Suppressor macrophage treated with lipopolysaccharide for 1 hour (primary cell): ENCODE results near the gene ADNP2.
"Not testable (repeated sequence)": the region's sequence is repeated elsewhere in the genome, so short reads cannot be mapped to it uniquely, and the experiment has no call there.

ENCODE experiments used
- DNase-seq, 3 donors: peaks; one replicate each; pipeline ENCODE4 v3.0.0-alpha.2; 2020 to 2022

ADNP2 gene

DNA sequence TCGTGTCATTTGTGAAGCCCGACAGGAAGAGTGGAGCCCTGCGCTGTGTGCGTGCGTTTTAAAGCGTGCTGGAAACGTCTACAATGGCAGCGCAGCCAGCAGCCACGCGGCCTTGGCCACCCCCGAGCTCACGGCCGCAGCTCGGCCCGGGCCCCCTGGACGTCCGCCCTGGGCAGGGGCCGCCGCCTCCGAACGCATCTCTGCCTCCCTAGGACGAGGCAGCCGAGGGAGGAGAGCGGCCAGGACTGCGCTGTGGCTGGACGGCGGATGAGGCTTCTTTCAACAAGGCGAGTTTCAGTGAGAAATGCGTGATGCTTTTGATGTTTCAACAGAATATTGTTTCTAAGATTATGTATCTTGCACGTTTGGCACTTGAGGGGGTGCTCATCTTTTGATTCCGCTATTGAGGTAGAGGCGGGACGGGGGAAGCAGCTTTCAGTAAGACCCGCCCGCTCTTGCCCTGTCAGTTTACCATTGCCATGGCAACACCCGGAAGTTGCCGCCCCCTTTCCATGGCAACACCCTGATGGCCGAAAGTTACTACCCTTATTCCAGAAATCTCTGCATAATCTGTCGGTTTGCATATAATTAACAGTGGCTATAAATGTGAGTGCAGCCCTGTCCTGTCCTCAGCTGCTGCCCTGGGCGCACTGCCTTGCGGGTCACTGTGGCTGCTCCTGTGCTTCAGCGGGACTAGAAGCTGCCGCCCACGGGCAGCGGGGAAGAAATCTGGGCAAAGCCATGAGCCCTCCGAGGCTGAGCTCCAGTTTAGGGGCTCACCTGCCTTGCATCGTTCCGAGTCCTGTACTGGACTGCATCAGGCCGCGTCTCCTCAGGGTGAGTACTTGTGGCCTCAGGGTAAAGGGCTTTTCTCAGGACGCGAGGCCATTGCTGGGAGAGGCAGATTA is 38.6 kb downstream of the ADNP2 start:
- DNase-seq = peak; percentile 82 to 85 (median 83)

DNA sequence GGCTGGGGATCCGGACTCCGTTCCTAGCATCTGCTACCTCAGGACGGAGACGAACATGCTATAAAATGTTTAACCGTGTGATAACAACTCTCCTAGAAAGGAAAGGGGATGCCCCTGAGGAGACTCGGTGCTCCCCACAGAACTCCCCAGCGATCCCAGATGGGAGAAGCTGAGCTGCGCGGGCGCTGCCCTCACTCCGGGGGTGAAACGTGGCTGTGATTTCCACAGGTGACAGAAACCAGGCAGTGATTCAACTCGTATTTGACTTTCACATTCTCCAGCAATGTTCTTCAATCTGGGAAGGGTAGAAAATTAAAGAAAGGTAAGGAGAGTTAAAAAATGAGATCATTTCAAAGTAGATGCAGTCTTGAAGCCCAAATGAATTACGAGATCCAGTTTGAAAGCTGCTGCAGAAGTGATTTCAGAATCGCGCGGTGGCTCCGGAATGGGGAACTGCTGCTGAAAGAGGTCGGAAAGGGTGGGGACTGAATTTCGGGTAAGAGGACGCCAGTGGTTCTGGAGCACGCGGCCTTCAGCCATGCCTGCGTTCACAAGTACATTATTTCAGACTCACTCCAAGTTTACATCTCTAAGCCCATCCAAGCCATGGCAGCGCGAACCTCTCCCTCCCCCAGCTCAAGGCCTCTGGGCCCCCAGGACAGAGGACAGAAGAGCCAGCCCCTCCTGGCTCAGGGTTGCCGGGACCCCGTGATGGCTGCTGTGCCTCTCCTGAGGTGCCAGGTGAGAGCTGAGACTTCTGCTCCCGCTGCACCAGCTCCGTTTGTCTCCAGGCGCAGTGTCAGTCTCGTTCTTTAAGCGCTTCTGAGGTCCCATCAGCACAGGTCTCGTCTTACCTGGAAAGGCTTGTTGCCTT is 39.5 kb downstream of the ADNP2 start:
- DNase-seq = peak; percentile 58 to 66 (median 65)

DNA sequence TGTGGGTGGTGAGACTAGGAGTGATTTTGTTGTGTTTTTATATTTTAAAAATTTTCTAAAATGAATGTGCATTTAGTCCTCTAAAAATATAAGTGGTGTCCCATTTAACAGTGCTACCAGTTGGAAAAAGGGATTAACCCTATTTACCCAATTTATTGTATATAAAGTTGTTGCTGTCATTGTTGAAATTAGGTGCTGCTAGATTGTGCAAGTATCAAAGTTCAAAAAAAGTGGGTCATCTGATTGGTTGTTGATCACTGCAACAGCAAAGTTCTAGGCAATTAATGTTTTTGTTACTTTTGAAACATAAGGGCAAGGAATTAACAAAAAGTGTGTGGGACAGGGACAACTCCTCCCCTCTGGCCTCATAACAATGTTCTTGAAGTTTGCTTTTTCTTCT is 40.6 kb downstream of the ADNP2 start:
- no peak for DNase-seq

GRCh38 chr18:80154293-80154692 is 45.2 kb downstream of the ADNP2 start:
- DNase-seq = peak; percentile 23 to 35 (median 31)

DNA sequence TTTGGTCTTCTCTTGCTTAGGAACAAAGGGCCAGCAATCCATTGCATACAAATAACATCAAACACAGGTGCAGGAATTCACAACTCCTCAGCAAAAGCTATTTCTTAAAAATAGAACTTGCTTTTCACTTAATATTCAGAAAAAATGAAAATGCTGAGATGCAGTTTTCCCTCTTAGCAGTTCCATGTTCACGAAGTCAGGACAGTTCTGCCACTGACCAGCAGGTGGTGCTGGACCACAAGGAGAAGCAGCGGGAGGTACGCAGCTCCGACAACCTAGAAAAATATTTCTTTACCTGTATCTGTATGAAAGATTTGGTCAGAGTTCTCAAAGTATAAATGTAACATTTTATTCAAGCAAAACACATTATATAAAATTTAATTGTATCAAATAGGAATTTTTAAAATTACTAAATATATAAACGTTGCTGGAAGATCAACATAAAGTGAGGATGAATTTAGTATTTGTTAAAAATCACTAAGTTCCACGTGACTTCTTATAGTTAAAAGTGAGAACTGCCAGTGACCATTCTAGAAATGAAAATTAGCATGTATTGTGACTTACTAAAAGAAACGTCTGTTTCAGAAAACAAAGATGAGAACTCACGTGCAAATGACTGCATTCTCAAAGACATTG is 48.8 kb downstream of the ADNP2 start:
- peak; percentile 79 to 86 (median 85) for DNase-seq

- DNase-seq = no peak
Measured at GRCh38 chr18:80158365-80158764, 49.3 kb downstream of the ADNP2 start.

DNA sequence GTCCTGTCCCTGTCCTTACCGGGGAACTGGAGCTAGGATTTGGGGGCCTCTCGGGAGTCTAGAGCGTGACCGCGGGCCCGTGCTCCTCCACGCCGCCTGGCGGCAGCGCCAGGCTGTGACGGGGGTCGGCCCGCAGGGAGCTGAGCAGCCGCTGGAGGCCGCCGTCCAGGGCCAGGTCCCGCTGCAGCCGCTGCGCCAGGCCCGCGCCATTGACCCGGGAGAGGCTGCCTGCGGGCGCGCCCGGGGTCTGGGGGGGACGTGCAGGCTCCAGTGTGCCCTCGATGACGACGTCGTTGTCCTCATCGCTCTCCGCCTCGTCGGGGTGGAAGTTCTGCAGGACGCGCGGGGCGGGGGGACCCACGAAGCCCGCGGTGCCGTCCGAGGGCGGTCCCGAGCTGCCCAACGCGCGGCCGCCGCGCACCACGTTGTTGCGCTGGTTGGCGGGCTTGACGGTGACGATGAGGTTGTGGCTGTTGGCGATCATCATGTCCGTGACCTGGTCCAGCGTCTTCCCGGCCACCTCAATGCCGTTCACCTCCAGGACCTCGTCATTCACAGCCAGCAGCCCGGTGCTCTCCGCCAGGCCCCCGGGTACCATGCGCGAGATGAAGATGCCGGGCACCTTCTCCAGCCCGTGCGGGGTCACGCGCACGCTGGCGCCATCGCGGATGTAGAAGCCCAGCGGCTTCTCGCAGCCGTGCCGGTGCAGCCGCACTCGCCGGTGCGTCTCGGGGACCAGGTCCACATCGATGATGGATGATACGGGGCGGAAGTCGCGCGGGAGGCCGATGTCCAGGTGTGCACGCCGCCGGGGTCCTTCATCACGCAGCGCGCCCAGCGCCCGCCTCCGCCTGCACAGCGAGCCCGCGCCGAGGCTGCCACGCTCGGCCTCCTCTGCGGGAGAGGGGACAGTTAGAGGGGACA is 50.9 kb downstream of the ADNP2 start:
- DNase-seq = peak; percentile 45 to 72 (median 58)

DNA sequence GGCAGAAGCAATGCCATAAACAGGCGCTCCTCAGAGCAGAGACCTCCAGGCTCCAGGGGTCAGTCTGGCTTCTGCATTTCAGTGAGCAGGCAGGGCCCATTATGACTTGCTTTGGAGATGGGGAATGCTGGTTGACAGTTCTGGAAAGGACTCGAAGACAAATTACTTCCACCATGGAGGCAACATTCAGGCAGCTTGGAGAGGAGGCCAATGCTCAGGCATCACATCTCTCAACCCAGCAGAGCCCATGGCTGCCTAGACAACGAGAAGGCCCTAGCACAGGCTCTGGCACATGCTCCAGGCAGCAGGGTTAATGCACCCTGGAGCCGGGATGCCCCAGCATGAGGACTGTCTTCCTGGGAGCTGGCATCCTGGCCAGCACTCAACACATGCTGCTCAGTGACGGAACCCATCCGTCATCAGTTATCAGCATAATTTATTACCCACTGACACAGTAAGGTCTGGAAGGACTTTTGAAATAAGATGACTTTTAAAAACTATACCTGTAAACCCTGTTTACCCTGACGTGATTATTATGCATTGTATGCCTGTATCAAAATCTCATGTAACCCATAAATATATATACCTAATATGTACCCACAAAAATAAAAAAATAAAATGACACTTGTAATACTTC is 52.8 kb downstream of the ADNP2 start:
- DNase-seq = no peak

- no peak for DNase-seq
Measured at GRCh38 chr18:80163183-80163582, 54.1 kb downstream of the ADNP2 start.

DNA sequence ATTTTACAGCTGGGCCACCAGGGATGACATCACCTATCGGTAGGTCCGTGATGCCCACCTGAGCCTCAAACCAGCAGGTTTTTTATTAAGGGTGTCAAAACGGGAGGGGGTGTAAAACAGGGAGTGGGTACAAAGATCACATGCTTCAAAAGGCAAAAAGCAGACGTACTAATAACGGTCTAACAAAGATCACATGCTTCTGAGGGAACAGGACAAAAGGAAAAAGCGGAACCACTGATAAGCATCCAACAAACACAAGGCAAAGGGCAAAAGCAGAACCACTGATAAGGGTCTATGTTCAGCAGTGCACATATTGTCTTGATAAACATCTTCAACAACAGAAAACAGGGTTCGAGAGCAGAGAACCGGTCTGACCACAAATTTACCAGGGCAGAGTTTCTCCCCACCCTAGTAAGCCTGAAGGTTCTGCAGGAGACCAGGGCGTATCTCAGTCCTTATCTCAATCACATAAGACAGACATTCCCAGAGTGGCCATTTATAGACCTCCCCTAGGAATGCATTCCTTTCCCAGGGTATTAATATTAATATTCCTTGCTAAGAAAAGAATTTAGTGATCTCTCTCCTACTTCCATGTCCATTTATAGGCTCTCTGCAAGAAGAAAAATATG is 55.8 kb downstream of the ADNP2 start:
- not testable (repeated sequence) for DNase-seq

DNA sequence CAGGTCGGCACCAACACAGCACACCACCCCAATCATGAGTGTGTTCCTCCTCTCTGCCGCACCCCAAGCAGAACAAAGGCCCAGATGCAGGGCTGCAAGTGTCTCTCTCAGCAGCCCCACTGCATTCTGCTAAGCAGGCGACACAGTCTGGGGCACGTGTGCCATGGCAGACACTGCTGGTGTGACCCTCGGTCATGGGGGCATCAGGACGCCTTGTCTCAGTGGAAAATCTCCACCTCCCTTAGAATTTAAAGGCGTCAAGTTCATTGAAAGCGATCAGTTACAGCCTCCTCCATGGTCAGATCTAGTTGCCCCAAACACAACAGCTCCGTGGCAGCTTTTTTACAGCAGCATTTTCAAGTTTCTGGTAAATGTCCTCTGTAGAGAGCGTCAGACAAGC is 57.2 kb downstream of the ADNP2 start:
- DNase-seq = no peak

DNA sequence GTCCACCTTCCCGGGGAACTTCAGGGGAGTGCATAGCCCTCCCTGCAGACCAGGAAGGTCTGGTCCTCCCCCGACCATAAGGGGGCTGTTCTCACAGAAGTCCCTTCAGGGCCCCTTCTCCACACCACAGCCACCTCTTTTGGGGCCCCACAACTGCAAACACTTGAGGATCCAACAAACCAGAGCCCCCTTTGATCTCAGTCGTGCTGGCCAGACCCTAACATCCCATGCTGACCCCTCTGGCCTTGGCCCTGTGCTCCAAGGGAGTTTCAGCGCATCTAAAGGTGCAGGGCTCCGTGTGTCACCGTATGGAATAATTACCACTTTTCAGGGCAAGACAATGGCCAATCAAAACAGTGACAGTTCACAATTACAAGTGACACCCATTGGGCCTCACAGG is 57.7 kb downstream of the ADNP2 start:
- DNase-seq = no peak

DNA sequence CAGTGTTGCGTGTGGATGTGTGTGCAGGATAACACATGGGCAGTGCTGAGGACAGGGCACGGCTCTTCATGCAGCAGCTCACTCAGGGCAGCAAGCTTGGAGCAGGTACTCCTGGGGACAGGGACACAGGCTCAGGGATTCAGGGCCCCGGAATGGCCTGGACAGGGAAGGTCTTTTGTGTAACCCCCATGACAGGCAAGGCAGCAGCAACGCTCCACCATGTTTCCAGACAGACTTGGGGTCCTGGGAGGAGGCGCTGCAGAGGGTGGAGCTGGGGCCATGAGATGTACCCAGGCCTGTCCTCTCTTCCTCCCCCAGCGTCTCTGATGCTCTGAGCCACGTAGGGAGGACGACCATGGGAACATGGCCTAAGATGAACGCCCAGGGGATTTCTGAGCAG is 58.3 kb downstream of the ADNP2 start:
- DNase-seq = no peak

DNA sequence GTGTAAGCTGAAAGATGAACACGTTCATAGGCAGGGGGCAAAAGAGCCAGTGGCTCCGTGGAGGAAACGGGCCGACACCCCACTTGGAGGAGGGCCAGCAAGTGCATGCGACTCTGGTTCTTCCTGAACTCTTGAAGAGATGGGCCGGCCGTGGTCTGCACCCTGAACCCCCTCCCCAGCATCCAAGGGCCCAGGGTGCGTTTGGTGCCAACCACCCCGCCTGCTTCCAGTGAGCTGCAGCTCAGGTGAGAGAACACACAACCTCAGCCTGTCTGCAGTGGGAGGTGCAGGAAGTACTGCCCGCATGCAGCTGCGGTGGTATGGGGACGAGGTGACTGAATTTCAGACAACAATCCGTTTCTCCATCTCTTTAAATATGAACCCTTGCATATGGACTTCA is 58.9 kb downstream of the ADNP2 start:
- DNase-seq = no peak

DNA sequence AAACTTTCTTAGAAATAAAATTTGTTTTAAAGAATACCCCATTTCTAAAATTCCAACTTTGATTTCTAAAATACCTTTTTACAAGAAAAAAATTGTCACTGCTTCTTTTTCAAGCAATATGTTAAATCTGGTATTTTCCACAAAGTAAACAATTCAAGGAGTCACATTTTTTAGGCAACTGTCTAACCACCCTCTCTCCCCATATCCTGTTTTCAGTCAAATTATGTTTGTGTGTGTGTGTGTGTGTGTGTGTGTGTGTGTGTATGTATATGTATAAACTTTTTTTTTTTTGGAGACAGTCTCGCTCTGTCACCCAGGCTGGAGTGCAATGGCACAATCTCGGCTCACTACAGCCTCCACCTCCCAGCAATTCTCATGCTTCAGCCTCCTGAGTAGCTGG is 59.3 kb downstream of the ADNP2 start:
- DNase-seq = no peak

DNA sequence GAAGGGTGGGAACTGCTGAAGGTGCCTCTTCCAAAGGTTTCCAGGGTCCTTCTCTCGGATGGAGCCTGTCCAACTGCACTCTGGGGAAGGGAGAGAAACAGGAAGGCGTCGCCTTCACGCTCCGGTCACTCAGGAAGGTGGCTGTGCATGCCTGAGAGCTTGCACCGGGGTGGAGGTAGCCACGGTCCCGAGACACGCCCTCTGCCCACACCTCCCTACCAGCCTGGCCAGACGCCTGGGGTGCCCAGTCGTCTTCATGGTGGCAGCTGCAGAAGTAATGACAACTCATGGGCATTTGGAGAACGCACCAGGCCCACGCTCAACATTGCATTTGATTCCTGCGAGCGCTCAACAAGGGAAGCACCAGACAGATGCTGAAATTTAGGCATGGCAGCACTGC is 59.9 kb downstream of the ADNP2 start:
- DNase-seq = no peak

GRCh38 chr18:80169607-80170006 is 60.5 kb downstream of the ADNP2 start:
- no peak for DNase-seq

- no peak for DNase-seq
Measured at GRCh38 chr18:80170395-80171053, 61.5 kb downstream of the ADNP2 start.

- DNase-seq = peak; percentile 46 to 78 (median 51)
Measured at GRCh38 chr18:80171054-80171872, 62.2 kb downstream of the ADNP2 start.

DNA sequence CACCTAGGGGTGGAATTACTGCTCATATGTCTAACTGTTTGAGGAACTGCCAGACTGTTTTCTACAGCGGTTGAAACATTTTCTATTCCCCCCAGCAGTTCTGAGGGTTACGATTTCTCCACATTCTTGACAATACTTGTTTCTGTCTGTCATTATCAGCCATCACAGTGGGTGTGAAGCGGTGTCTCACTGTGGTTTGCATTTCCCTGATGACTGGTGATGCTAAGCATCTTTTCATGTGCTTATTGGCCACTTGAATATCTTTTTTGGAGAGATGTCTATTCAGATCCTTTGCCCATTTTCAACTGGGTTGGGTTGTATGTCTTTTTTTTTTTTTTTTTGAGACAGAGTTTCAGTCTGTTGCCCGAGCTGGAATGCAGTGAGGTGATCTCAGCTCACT is 63.0 kb downstream of the ADNP2 start:
- DNase-seq = no peak
